Neural cell (in vitro differentiated cells): Measurements from ENCODE around the gene MICALL1. TPM values are rescaled to one million over a fixed set of nuclear protein-coding genes. Genes with fewer than 3 reads are reported as not detected.

Source experiments
- H2AFZ ChIP-seq: fragments of 200-600, 300-800 bp; sonication (generic), shearing (Covaris generic); 2 replicates; pipeline ENCODE4 v1.6.0; 2014; ENCODE audit warnings: low read depth, mild to moderate bottlenecking, antibody characterized with exemption, low read length, moderate library complexity
- H3F3A ChIP-seq: fragments of 200-600 bp; shearing (Covaris generic); 2 replicates; pipeline ENCODE4 v1.6.1; 2016; ENCODE audit warnings: mild to moderate bottlenecking, moderate library complexity, mixed read lengths, antibody characterized with exemption, low read length; ENCODE audit not compliant: insufficient read depth, poor library complexity, severe bottlenecking
- H3K27ac ChIP-seq: fragments of 200-600, 300-800 bp; sonication (generic), shearing (Covaris generic); 2 replicates; pipeline ENCODE4 v1.5.1; 2014; ENCODE audit warnings: mild to moderate bottlenecking, low read length, moderate library complexity
- H3K27me3 ChIP-seq: fragments of 300-800, 200-600 bp; sonication (generic), shearing (Covaris generic); 2 replicates; pipeline ENCODE4 v1.6.0; 2014; ENCODE audit warnings: mild to moderate bottlenecking, low read depth, low read length, moderate library complexity; ENCODE audit not compliant: insufficient read depth
- H3K36me3 ChIP-seq: fragments of 300-800, 200-600 bp; sonication (generic), shearing (Covaris generic); 2 replicates; pipeline ENCODE4 v1.5.1; 2014; ENCODE audit warnings: mild to moderate bottlenecking, antibody characterized with exemption, low read length, moderate library complexity; ENCODE audit not compliant: insufficient read depth
- H3K4me2 ChIP-seq: fragments of 300-800, 200-600 bp; sonication (generic), shearing (Covaris generic); 2 replicates; pipeline ENCODE4 v1.6.0; 2014; ENCODE audit warnings: mild to moderate bottlenecking, low read length
- H3K4me3 ChIP-seq: fragments of 300-800, 200-600 bp; sonication (generic), shearing (Covaris generic); 2 replicates; pipeline ENCODE4 v1.5.1; 2014; ENCODE audit warnings: mild to moderate bottlenecking, low read length, moderate library complexity
- H3K79me2 ChIP-seq: fragments of 200-600 bp; shearing (Covaris generic); replicated peaks from 2 replicates; pipeline ENCODE4 v1.6.0; 2014; ENCODE audit warnings: mild to moderate bottlenecking, low read length, moderate library complexity; ENCODE audit not compliant: insufficient read depth
- H3K9ac ChIP-seq: fragments of 300-800, 200-600 bp; sonication (generic), shearing (Covaris generic); 2 replicates; pipeline ENCODE4 v1.6.1; 2016; ENCODE audit warnings: mild to moderate bottlenecking, low read length, mixed read lengths
- H3K9me2 ChIP-seq: fragments of 200-600 bp; shearing (Covaris generic); 2 replicates; pipeline ENCODE4 v1.6.1; 2016; ENCODE audit warnings: mild to moderate bottlenecking, low read length, mixed read lengths; ENCODE audit not compliant: insufficient read depth
- H3K9me3 ChIP-seq: fragments of 200-600, 300-800 bp; sonication (generic), shearing (Covaris generic); 2 replicates; pipeline ENCODE4 v1.6.1; 2016; ENCODE audit warnings: mild to moderate bottlenecking, mixed run types, low read length, moderate library complexity, mixed read lengths
- H4K20me1 ChIP-seq: fragments of 200-600 bp; shearing (Covaris generic); 2 replicates; pipeline ENCODE4 v1.6.1; 2016; ENCODE audit warnings: mild to moderate bottlenecking, mixed run types; ENCODE audit not compliant: insufficient read depth
- CTCF ChIP-seq: fragments of 450-650 bp; IDR thresholded peaks from 2 replicates; pipeline ENCODE4 v1.5.1; 2014; ENCODE audit warnings: antibody characterized with exemption, mild to moderate bottlenecking, moderate library complexity; ENCODE audit not compliant: poor library complexity, severe bottlenecking
- EP300 ChIP-seq: fragments of 450-650 bp; conservative IDR thresholded peaks from 2 replicates; pipeline ENCODE4 v1.6.1; 2014; ENCODE audit warnings: antibody characterized with exemption, mild to moderate bottlenecking, moderate library complexity; ENCODE audit not compliant: poor library complexity, severe bottlenecking
- EZH2 ChIP-seq: fragments of 200-600, 300-800 bp; shearing (Covaris generic), sonication (generic); IDR thresholded peaks from 2 replicates; pipeline ENCODE4 v1.6.1; 2014; ENCODE audit warnings: antibody characterized with exemption, low read length, borderline replicate concordance, mild to moderate bottlenecking; ENCODE audit not compliant: insufficient read depth, poor library complexity, severe bottlenecking
- MXI1 ChIP-seq: fragments of 450-650 bp; conservative IDR thresholded peaks from 2 replicates; pipeline ENCODE4 v1.6.1; 2014; ENCODE audit warnings: antibody characterized with exemption, mild to moderate bottlenecking; ENCODE audit not compliant: poor library complexity, severe bottlenecking
- POLR2AphosphoS5 ChIP-seq: IDR thresholded peaks from 2 replicates; pipeline ENCODE4 v1.6.1; 2012
- RAD21 ChIP-seq: fragments of 450-650 bp; conservative IDR thresholded peaks from 2 replicates; pipeline ENCODE4 v1.6.1; 2014; ENCODE audit warnings: antibody characterized with exemption, mild to moderate bottlenecking, moderate library complexity
- REST ChIP-seq: IDR thresholded peaks from 2 replicates; pipeline ENCODE4 v1.6.1; 2012; ENCODE audit warnings: borderline replicate concordance
- SMC3 ChIP-seq: fragments of 450-650 bp; conservative IDR thresholded peaks from 2 replicates; pipeline ENCODE4 v1.6.1; 2014; ENCODE audit warnings: antibody characterized with exemption, mild to moderate bottlenecking, moderate library complexity; ENCODE audit not compliant: poor library complexity
- TAF1 ChIP-seq: IDR thresholded peaks from 2 replicates; pipeline ENCODE4 v1.6.1; 2012; ENCODE audit warnings: low read depth
- polyA plus RNA-seq: library from polyadenylated mRNA; depleted of rRNA; stranded (reverse); fragments of >200 nt; gene quantifications from 2 replicates; pipeline ENCODE4 v1.2.3, GENCODE V29; 2014

MICALL1 gene
- polyA plus RNA-seq, 1 donor from 2014 or later, result 11.4 TPM

- Histone ChIP-seq H3K36me3 (no peaks in the 10 kb centered on the region), H3K4me3 (no peak overlapping the region), H3K9ac (no peak overlapping the region), H2AFZ (no peak overlapping the region), H3K9me2 (no peaks in the 10 kb centered on the region), H3K9me3 (no peaks in the 10 kb centered on the region), H3K4me2 (no peak overlapping the region), H3K27ac (no peak overlapping the region), H3K79me2 (no peaks in the 10 kb centered on the region), H3F3A (no peaks in the 10 kb centered on the region), H4K20me1 (no peaks in the 10 kb centered on the region), H3K27me3 (no peaks in the 10 kb centered on the region)
- TF ChIP-seq EZH2 (no peak), SMC3 (no peak), RAD21 (no peak), TAF1 (no peak), POLR2AphosphoS5 (no peak), CTCF (no peak), MXI1 (no peak), EP300 (no peak), REST (no peak)
Measured at GRCh38 chr22:37891926-37892325, 14.2 kb upstream of the MICALL1 start.

GRCh38 chr22:37892566-37893335 is 13.3 kb upstream of the MICALL1 start:
- Histone ChIP-seq H3K36me3 (no peaks in the 10 kb centered on the region), H4K20me1 (no peaks in the 10 kb centered on the region), H2AFZ (no peak overlapping the region), H3K9me3 (no peaks in the 10 kb centered on the region), H3K4me3 (no peak overlapping the region), H3K27me3 (no peaks in the 10 kb centered on the region), H3K9me2 (no peaks in the 10 kb centered on the region), H3K9ac (no peak overlapping the region), H3K27ac (no peak overlapping the region), H3F3A (no peaks in the 10 kb centered on the region), H3K4me2 (no peak overlapping the region), H3K79me2 (no peaks in the 10 kb centered on the region)
- no peak for TF ChIP-seq EP300
- no peak for TF ChIP-seq EZH2

- Histone ChIP-seq H3K36me3 (no peaks in the 10 kb centered on the region), H3K9me2 (no peaks in the 10 kb centered on the region), H4K20me1 (no peaks in the 10 kb centered on the region), H3K9me3 (no peaks in the 10 kb centered on the region), H3K27ac (no peak overlapping the region), H3F3A (no peaks in the 10 kb centered on the region), H3K27me3 (no peaks in the 10 kb centered on the region), H2AFZ (no peak overlapping the region), H3K79me2 (no peaks in the 10 kb centered on the region), H3K4me2 (no peak overlapping the region), H3K9ac (no peak overlapping the region), H3K4me3 (no peak overlapping the region)
- TF ChIP-seq RAD21 (no peak), MXI1 (no peak), EZH2 (no peak), REST (no peak), POLR2AphosphoS5 (no peak), SMC3 (no peak)
Measured at GRCh38 chr22:37893583-37893983, 12.5 kb upstream of the MICALL1 start.
